Hepatocyte (in vitro differentiated cells): ENCODE results near the gene ZPR1.

ENCODE experiments used
- CTCF ChIP-seq: fragments of 200-600 bp; sonication (generic); IDR thresholded peaks from 2 replicates; pipeline ENCODE4 v1.5.1; 2016; ENCODE audit warnings: antibody characterized with exemption, mild to moderate bottlenecking; ENCODE audit not compliant: poor library complexity
- EZH2phosphoT487 ChIP-seq: fragments of 200-600 bp; sonication (generic); IDR thresholded peaks from one replicate; pipeline ENCODE4 v1.6.1; 2018; ENCODE audit warnings: antibody characterized with exemption, mild to moderate bottlenecking, low read depth, moderate library complexity; ENCODE audit not compliant: unreplicated experiment, severe bottlenecking

- TF ChIP-seq CTCF = no peak
- no peak for TF ChIP-seq EZH2phosphoT487
Observed at GRCh38 chr11:116792869-116793771, 5.3 kb upstream of the ZPR1 start.
